Measurements from ENCODE around the gene JCAD.

DNA sequence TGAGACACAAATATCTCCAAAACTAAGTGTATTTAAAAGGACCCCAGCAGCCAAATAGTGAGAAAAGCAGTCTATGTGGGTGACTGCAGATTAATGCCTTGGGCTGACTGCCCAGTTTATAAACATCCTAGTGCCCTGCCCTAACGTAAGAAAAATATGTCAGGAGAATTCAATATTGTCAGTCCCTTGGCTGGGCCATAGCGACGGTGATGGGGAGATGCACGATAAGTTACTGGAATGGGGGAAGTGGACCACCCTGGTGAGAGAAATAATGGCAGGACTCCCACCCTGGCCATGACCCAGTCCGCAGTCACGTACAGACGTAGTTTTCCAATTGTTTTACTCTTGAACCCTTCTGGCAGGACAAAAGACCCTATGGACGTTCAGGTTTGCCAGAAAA, 48.0 kb downstream of the JCAD start:
- TF ChIP-seq CTCF (IDR thresholded peaks at IDR 0.05) (no peak), POLR2A (IDR thresholded peaks at IDR 0.05) (no peak)

Measured in uterus (tissue), 2 donors.